K562 (cell line): ENCODE measurements around the gene BCL6B. TPM values are rescaled to one million over a fixed set of nuclear protein-coding genes. Genes with fewer than 3 reads are reported as not detected.

Experiments
- ATAC-seq: fragments of 200-7000 bp; cut with Tn5 transposase; 3 replicates; pipeline ENCODE4 v1.9.1; 2020; ENCODE audit warnings: moderate library complexity
- Bru-seq: library from RNA; stranded (reverse); fragments of 400-500 nt; gene quantifications from one replicate; lab custom pipeline; 2021; lab: Mats Ljungman, UMichigan
- BruChase-seq, 2 experiments: library from RNA; stranded (reverse); fragments of 400-500 nt; gene quantifications; one replicate each; lab custom pipeline; 2021; lab: Mats Ljungman, UMichigan
- BruUV-seq: library from RNA; stranded (reverse); fragments of 400-500 nt; replicated peaks from 2 replicates; lab custom pipeline; 2021; lab: Mats Ljungman, UMichigan
- CTCF ChIA-PET: fragments of 300-600 bp; formaldehyde crosslinking; extraction: SDS; loops from one replicate; lab custom pipeline; 2021; ENCODE audit warnings: low intra/inter-chr PET ratio; lab: Yijun Ruan, JAX
- POLR2A ChIA-PET: fragments of 300-600, 350-650 bp; sonication (Branson Sonifier 250); formaldehyde crosslinking; extraction: SDS; loops from one replicate; lab custom pipeline; 2021; ENCODE audit warnings: antibody characterized with exemption, inconsistent platforms; lab: Yijun Ruan, JAX
- DNase-seq, 4 experiments: peaks; one replicate each; pipeline versions ENCODE4 v3.0.0 to v3.0.0-alpha.2; 2011 to 2018; ENCODE audit warnings: low spot score in 3 of 4, mixed read lengths in 3 of 4; ENCODE audit errors: extremely low read depth in 1 of 4
- FAIRE-seq: peaks from 2 replicates; lab custom pipeline; 2011; peaks lifted over from hg19 to GRCh38; lab: Jason Lieb, UNC
- H2AFZ ChIP-seq: 2 replicates; pipeline ENCODE4 v1.6.0; 2011; ENCODE audit warnings: low read depth, low read length, control low read depth, inconsistent platforms
- H3K27ac ChIP-seq: fragments of 200-600 bp; 3 replicates; pipeline ENCODE4 v1.8.0; 2011; ENCODE audit warnings: low read depth, mild to moderate bottlenecking, control low read depth, inconsistent platforms, low read length, moderate library complexity, mixed read lengths; ENCODE audit errors: extremely low read depth
- H3K27me3 ChIP-seq, 2 experiments: fragments of 300-600 bp in 1 of 2; 2 replicates in 1 of 2; 3 replicates in 1 of 2; pipeline versions ENCODE4 v1.6.0 to v1.8.0; 2011; ENCODE audit warnings: inconsistent platforms in 2 of 2, low read length in 2 of 2, mild to moderate bottlenecking in 1 of 2, mixed read lengths in 1 of 2, moderate library complexity in 1 of 2; ENCODE audit not compliant: control insufficient read depth in 2 of 2, insufficient read depth in 2 of 2
- H3K36me3 ChIP-seq: fragments of 300-600 bp; 3 replicates; pipeline ENCODE4 v1.8.0; 2011; ENCODE audit warnings: mild to moderate bottlenecking, low read length, inconsistent platforms; ENCODE audit not compliant: control insufficient read depth, insufficient read depth
- H3K4me1 ChIP-seq, 2 experiments: fragments of 200-600 bp in 1 of 2; replicated peaks in 1 of 2; 2 replicates in 1 of 2; 3 replicates in 1 of 2; pipeline versions ENCODE4 v1.5.1 to v1.8.0; 2011; ENCODE audit warnings: inconsistent platforms in 2 of 2, low read length in 2 of 2, mild to moderate bottlenecking in 1 of 2, mixed read lengths in 1 of 2, moderate library complexity in 1 of 2; ENCODE audit not compliant: control insufficient read depth in 2 of 2, insufficient read depth in 2 of 2
- H3K4me2 ChIP-seq: 2 replicates; pipeline ENCODE4 v1.6.1; 2011; ENCODE audit warnings: low read length, control low read depth, inconsistent platforms, mixed read lengths; ENCODE audit not compliant: insufficient read depth
- H3K4me3 ChIP-seq: fragments of 200-600 bp; sonication (generic), shearing (Covaris generic); 2 replicates; pipeline ENCODE4 v1.5.1; 2016; ENCODE audit warnings: control low read depth, inconsistent platforms
- H3K79me2 ChIP-seq: fragments of 200-600 bp; 3 replicates; pipeline ENCODE4 v1.8.0; 2011; ENCODE audit warnings: low read length, inconsistent platforms; ENCODE audit not compliant: control insufficient read depth, insufficient read depth
- H3K9ac ChIP-seq, 2 experiments: 2 replicates each; pipeline versions ENCODE4 v1.6.0 to v1.6.1; 2011; ENCODE audit warnings: low read depth in 2 of 2, low read length in 2 of 2, control low read depth in 1 of 2, inconsistent platforms in 1 of 2, mild to moderate bottlenecking in 1 of 2, mixed read lengths in 1 of 2; ENCODE audit not compliant: insufficient read depth in 1 of 2
- H3K9me1 ChIP-seq: one replicate; pipeline ENCODE4 v1.6.0; 2011; ENCODE audit warnings: inconsistent platforms, mild to moderate bottlenecking, low read length, moderate library complexity; ENCODE audit not compliant: control insufficient read depth, insufficient read depth
- H3K9me3 ChIP-seq: replicated peaks from 2 replicates; pipeline ENCODE4 v1.5.1; 2011; ENCODE audit warnings: low read depth, low read length, inconsistent platforms; ENCODE audit not compliant: control insufficient read depth, insufficient read depth
- H4K20me1 ChIP-seq: replicated peaks from 2 replicates; pipeline ENCODE4 v1.6.1; 2011; ENCODE audit warnings: low read length, inconsistent platforms, mixed read lengths; ENCODE audit not compliant: control insufficient read depth, insufficient read depth
- CBX5 ChIP-seq: IDR thresholded peaks from 2 replicates; pipeline ENCODE4 v1.6.1; 2014; ENCODE audit warnings: low read depth, borderline replicate concordance
- NCOA6 ChIP-seq: fragments of 450-650 bp; IDR thresholded peaks from 2 replicates; pipeline ENCODE4 v1.6.1; 2017; ENCODE audit warnings: mild to moderate bottlenecking
- POLR2G ChIP-seq: fragments of 200-400 bp; formaldehyde crosslinking; IDR thresholded peaks from 2 replicates; pipeline ENCODE4 v1.6.1; 2017; ENCODE audit warnings: low read depth, mild to moderate bottlenecking, antibody characterized with exemption, low read length, moderate library complexity
- ZNF431 ChIP-seq: sonication (generic); formaldehyde crosslinking; IDR thresholded peaks from 2 replicates; pipeline ENCODE4 v1.8.0; 2022; ENCODE audit warnings: mild to moderate bottlenecking, missing genetic modification reagents
- WGBS: fragments of 100-300 bp; shearing (Covaris generic); methylation state at CpG from one replicate; pipeline ENCODE4 v1.1.6; 2016; ENCODE audit warnings: low coverage, mixed read lengths; ENCODE audit not compliant: insufficient coverage; ENCODE audit errors: missing lambda C conversion rate; 5-methylcytosine and 5-hydroxymethylcytosine counted together
- in situ Hi-C: fragments of 300-500 bp; cut with MboI; formaldehyde crosslinking; loops from 4 replicates; pipeline ENCODE4 v1.15.0; 2018; ENCODE audit warnings: inconsistent platforms, mixed read lengths
- intact Hi-C: fragments of 100-400 bp; cut with micrococcal nuclease; formaldehyde crosslinking; loops from 2 replicates; pipeline ENCODE4 v1.14.2; 2022
- long read RNA-seq, 3 experiments: library from polyadenylated mRNA in 2 of 3; library from RNA in 1 of 3; unstranded in 2 of 3; stranded (forward) in 1 of 3; transcript quantifications; one replicate each; pipeline ENCODE4 v2.0.0, GENCODE V29; 2019 to 2022
- polyA minus RNA-seq, 3 experiments: library from RNA; depleted of rRNA, polyadenylated mRNA; stranded (reverse); fragments of >200 nt; gene quantifications; 2 replicates each; pipeline ENCODE4 v1.2.3, GENCODE V29; 2011
- polyA plus RNA-seq, 8 experiments: library from polyadenylated mRNA; depleted of rRNA in 4 of 8; stranded (reverse) in 5 of 8; unstranded in 3 of 8; fragments of >200 nt; fragmentation: Nextera tagmentation in 2 of 8; fragmentation: Illumina TruSeq in 1 of 8; extraction: Ambion mirVana in 2 of 8; extraction: Trizol in 1 of 8; gene quantifications; 2 replicates each; pipeline versions ENCODE4 v1.2.1 to v1.2.3, GENCODE V29; 2011 to 2014; ENCODE audit warnings: inconsistent platforms in 1 of 8, missing spikeins in 1 of 8
- total RNA-seq, 7 experiments: library from RNA; depleted of rRNA in 6 of 7; stranded (reverse); fragments of >200 nt in 6 of 7; fragmentation: Illumina TruSeq in 2 of 7; extraction: Trizol in 2 of 7; gene quantifications; 2 replicates each; pipeline versions ENCODE4 v1.2.1 to v1.2.3, GENCODE V29; 2011 to 2021; ENCODE audit warnings: low replicate concordance in 1 of 7
- TF ChIP-seq, protein P1 (sequence below): fragments of 250-450 bp; sonication (Bioruptor Pico); IDR thresholded peaks from 2 replicates; pipeline ENCODE4 v1.8.0; 2022; ENCODE audit warnings: inconsistent platforms

The BCL6B gene, protein sequence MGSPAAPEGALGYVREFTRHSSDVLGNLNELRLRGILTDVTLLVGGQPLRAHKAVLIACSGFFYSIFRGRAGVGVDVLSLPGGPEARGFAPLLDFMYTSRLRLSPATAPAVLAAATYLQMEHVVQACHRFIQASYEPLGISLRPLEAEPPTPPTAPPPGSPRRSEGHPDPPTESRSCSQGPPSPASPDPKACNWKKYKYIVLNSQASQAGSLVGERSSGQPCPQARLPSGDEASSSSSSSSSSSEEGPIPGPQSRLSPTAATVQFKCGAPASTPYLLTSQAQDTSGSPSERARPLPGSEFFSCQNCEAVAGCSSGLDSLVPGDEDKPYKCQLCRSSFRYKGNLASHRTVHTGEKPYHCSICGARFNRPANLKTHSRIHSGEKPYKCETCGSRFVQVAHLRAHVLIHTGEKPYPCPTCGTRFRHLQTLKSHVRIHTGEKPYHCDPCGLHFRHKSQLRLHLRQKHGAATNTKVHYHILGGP
- total RNA-seq (2011; cell fraction: chromatin; rRNA removed; ENCODE audit: low replicate concordance) = 2.4 and 6.6 TPM in 2 replicates
- 4.7 and 6.3 TPM in 2 replicates for total RNA-seq (2011; cell fraction: nucleolus; rRNA removed)
- total RNA-seq (2011; cell fraction: nucleoplasm; rRNA removed) = 4.1 and 5.4 TPM in 2 replicates
- total RNA-seq (2014; rRNA removed) = 4.7 and 5.0 TPM in 2 replicates
- 2.4 and 2.7 TPM in 2 replicates for total RNA-seq (2014; rRNA removed; fragmentation: Illumina TruSeq; extraction: Trizol)
- total RNA-seq (2015; rRNA removed; fragmentation: Illumina TruSeq; extraction: Trizol) = 3.5 and 3.6 TPM in 2 replicates
- 4.5 and 5.6 TPM in 2 replicates for total RNA-seq (2021)
- polyA plus RNA-seq (2011; rRNA removed) = 1.9 and 3.1 TPM in 2 replicates
- 2.8 and 2.9 TPM in 2 replicates for polyA plus RNA-seq (2011; cell fraction: cytosol; rRNA removed)
- 5.5 and 5.9 TPM in 2 replicates for polyA plus RNA-seq (2011; cell fraction: nucleus; rRNA removed)
- polyA plus RNA-seq (2012) = 1.9 and 4.2 TPM in 2 replicates
- 3.9 and 4.1 TPM in 2 replicates for polyA plus RNA-seq (2014; fragmentation: Illumina TruSeq; extraction: Trizol)
- 1 to 10 TPM in 1 of 2 experiments, under 1 TPM in 1; 0.89 to 1.2 TPM for polyA plus RNA-seq (2014; fragmentation: Nextera tagmentation; extraction: Ambion mirVana)
- 3.5 and 3.6 TPM in 2 replicates for polyA plus RNA-seq (2014; rRNA removed)
- 2.0 and 2.8 TPM in 2 replicates for polyA minus RNA-seq (2011; rRNA and poly(A)+ RNA removed)
- 2.7 and 3.1 TPM in 2 replicates for polyA minus RNA-seq (2011; cell fraction: cytosol; rRNA and poly(A)+ RNA removed)
- polyA minus RNA-seq (2011; cell fraction: nucleus; rRNA and poly(A)+ RNA removed) = 3.1 and 4.0 TPM in 2 replicates
- Bru-seq, nascent RNA = percentile 56 among the genes with signal in this experiment
- BruChase-seq, experiment 1, labeled RNA remaining after a 2-hour chase = percentile 50 among the genes with signal in this experiment
- BruChase-seq, experiment 2, labeled RNA remaining after a 6-hour chase = percentile 54 among the genes with signal in this experiment
- long read RNA-seq, experiment 1, partial matches to known transcripts = 6 of 7 reads
- long read RNA-seq, experiment 1, other reads (novel, unspliced or antisense) = 1 of 7 reads
- long read RNA-seq, experiment 2, partial matches to known transcripts = 1 of 7 reads
- long read RNA-seq, experiment 2, other reads (novel, unspliced or antisense) = 6 of 7 reads
- long read RNA-seq, experiment 3, partial matches to known transcripts = 2 of 3 reads
- long read RNA-seq, experiment 3, other reads (novel, unspliced or antisense) = 1 of 3 reads

DNA sequence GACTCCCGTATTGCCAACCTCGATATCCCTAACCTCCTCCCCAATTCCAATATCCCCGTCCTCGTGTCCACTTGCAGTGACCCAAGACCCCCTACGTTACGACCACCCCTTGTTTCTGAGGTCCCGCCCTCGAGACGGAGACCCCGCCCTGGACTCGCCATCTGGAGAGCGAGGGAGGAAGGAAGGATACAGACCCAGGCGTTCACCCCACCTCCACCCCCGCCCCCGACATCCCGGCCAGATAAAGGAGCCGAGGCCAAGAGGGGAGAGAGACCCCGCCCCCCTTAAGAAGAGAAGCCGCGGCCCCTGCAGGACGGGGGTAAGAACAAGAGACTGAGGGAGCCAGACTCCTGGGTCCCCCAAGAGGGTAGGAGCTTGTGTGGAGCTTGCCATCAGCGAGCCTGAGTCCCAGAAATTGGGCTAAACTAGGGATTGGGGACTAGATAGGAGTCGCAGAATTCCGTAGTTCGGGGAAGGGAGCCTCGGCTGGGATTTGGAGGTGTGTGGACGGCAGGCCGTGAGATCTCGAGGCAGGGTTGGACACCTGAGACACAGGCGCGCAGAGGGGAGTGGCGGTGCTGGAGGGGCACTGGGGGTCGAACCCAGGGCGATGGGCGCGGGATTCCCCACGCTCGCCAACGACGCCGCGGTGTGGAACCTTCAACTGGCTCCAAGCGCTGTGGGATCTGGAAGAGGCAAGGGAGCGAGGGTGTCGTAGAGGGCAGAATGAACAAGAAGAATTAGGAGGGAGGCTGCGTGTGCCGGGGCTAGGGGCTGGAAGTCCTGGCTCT, at the start of gene BCL6B:
BCL6B (plus strand) TSS at position 270 of the 791 bp plus-strand sequence. CDS start 622 bp downstream, outside the sequence.
- peaks cover 10% of the 10 kb centered on the region; the same call in 2 of the 3 replicates for H3K36me3 ChIP-seq
- no TSS peak for BruUV-seq
- peak within 1 kb of the TSS; percentile 65 to 83 for H3K9ac ChIP-seq
- no peaks in the 10 kb centered on the region for H4K20me1 ChIP-seq
- in situ Hi-C loops = no loop called here
- H3K9me3 ChIP-seq = no peaks in the 10 kb centered on the region
- peak within 1 kb of the TSS; percentile 62 for H3K27ac ChIP-seq
- peak within 1 kb of the TSS; percentile 68 for H3K4me2 ChIP-seq
- intact Hi-C loops = loop anchor here (5.0 kb wide), 1 partner anchor 266 kb away; the partner anchor contains the start of gene XAF1
- peaks cover 25 to 64% of the 10 kb centered on the region in 2 experiments for H3K4me1 ChIP-seq
- TF ChIP-seq, protein P1, sequence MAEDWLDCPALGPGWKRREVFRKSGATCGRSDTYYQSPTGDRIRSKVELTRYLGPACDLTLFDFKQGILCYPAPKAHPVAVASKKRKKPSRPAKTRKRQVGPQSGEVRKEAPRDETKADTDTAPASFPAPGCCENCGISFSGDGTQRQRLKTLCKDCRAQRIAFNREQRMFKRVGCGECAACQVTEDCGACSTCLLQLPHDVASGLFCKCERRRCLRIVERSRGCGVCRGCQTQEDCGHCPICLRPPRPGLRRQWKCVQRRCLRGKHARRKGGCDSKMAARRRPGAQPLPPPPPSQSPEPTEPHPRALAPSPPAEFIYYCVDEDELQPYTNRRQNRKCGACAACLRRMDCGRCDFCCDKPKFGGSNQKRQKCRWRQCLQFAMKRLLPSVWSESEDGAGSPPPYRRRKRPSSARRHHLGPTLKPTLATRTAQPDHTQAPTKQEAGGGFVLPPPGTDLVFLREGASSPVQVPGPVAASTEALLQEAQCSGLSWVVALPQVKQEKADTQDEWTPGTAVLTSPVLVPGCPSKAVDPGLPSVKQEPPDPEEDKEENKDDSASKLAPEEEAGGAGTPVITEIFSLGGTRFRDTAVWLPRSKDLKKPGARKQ (CRISPR knock-in tag) = peak; percentile 89
- TF ChIP-seq ZNF431 (no peak), POLR2G (0 out of 2 replicates have a peak, but pooled peaks have one; percentile 4), NCOA6 (0 out of 2 replicates have a peak, but pooled peaks have one; percentile 31), CBX5 (no peak)
- H3K9me1 ChIP-seq = no peaks in the 10 kb centered on the region
- FAIRE-seq = no peak
- DNase-seq = no peak
- 81% methylated on average over 8 of the region's 47 CpGs for WGBS
- POLR2A ChIA-PET = interaction anchor here (1.0 kb wide), 1 partner anchor 13 kb away, joined by 4 read pairs; the partner anchor contains the start of gene SLC16A13
- H2AFZ ChIP-seq = peak within 1 kb of the TSS; percentile 94
- peak within 1 kb of the TSS; percentile 24 for H3K4me3 ChIP-seq
- no peak for ATAC-seq
- peaks cover 16% of the 10 kb centered on the region for H3K79me2 ChIP-seq
- CTCF ChIA-PET = interaction anchor here (2.0 kb wide), 1 partner anchor 179 kb away, joined by 4 read pairs; no protein-coding TSS in a partner anchor
- no peaks in the 10 kb centered on the region for H3K27me3 ChIP-seq
